NCI-H1105 (cell line): Measurements from ENCODE around the gene SLC27A3.

Experiments used
- DNase-seq: peaks from one replicate; lab custom pipeline; 2025; lab: John Stamatoyannopoulos, UW

Gene SLC27A3

GRCh38 chr1:153799016-153799415 is 23.8 kb downstream of the SLC27A3 start:
- DNase-seq = no peak

GRCh38 chr1:153799566-153800465 is 24.6 kb downstream of the SLC27A3 start:
- no peak for DNase-seq

GRCh38 chr1:153800516-153800915 is 25.3 kb downstream of the SLC27A3 start:
- DNase-seq = no peak

GRCh38 chr1:153801028-153801625 is 25.9 kb downstream of the SLC27A3 start:
- DNase-seq = no peak

GRCh38 chr1:153801786-153802697 is 26.8 kb downstream of the SLC27A3 start:
- peak; percentile 26 for DNase-seq

GRCh38 chr1:153803470-153804056 is 28.4 kb downstream of the SLC27A3 start:
- DNase-seq = no peak

- no peak for DNase-seq
Measured at GRCh38 chr1:153804112-153804511, 28.9 kb downstream of the SLC27A3 start.

GRCh38 chr1:153805042-153805745 is 30.0 kb downstream of the SLC27A3 start:
- DNase-seq = no peak

- no peak for DNase-seq
Measured at GRCh38 chr1:153805886-153806719, 30.9 kb downstream of the SLC27A3 start.

GRCh38 chr1:153816283-153816889 is 41.2 kb downstream of the SLC27A3 start:
- DNase-seq = no peak

- no peak for DNase-seq
Measured at GRCh38 chr1:153818876-153819275, 43.7 kb downstream of the SLC27A3 start.

- no peak for DNase-seq
Measured at GRCh38 chr1:153827168-153827964, 52.2 kb downstream of the SLC27A3 start.
